ENCODE data around the gene SIPA1L3. TPM values are rescaled to one million over a fixed set of nuclear protein-coding genes. Genes with fewer than 3 reads are reported as not detected.

Gene SIPA1L3
- total RNA-seq, 4 donors from 2014 or later: 11.1 to 25.3 (median 14.5) TPM

- Histone ChIP-seq H3K4me3 (no peak overlapping the region), H3K4me1 (peaks cover 14 to 29% (median 22%) of the 10 kb centered on the region in 3 donors), H3K27me3 (peaks cover 12 to 100% (median 14%) of the 10 kb centered on the region in 4 donors), H3K9me3 (no peaks in the 10 kb centered on the region), H3K27ac (no peak overlapping the region), H3K36me3 (no peaks in the 10 kb centered on the region)
- TF ChIP-seq POLR2A (IDR thresholded peaks at IDR 0.05): no peak
- TF ChIP-seq CTCF (IDR thresholded peaks at IDR 0.05): no peak
- no peak for DNase-seq
- intact Hi-C loops (cut with DNase I): no loop called here
- WGBS, 2 donors: 43 to 51% methylated on average over 22 of the region's 24 CpGs
Measured at GRCh38 chr19:38213911-38214625, 307.1 kb downstream of the SIPA1L3 start.

GRCh38 chr19:38216785-38217641, 310.0 kb downstream of the SIPA1L3 start:
- TF ChIP-seq CTCF (IDR thresholded peaks at IDR 0.05): no peak
- no peak for TF ChIP-seq POLR2A (IDR thresholded peaks at IDR 0.05)
- no peak for DNase-seq
- intact Hi-C loops (cut with DNase I): no loop called here

GRCh38 chr19:38218204-38218603, 311.2 kb downstream of the SIPA1L3 start:
- H3K9me3 ChIP-seq: no peaks in the 10 kb centered on the region
- intact Hi-C loops (cut with DNase I): no loop called here
- WGBS, 2 donors: 100% methylated on average over 1 to 3 of the region's 3 CpGs
- H3K4me1 ChIP-seq: peaks cover 0 to 6% (median 0%) of the 10 kb centered on the region in 3 donors
- no peaks in the 10 kb centered on the region for H3K36me3 ChIP-seq
- H3K4me3 ChIP-seq: no peak overlapping the region
- TF ChIP-seq CTCF (IDR thresholded peaks at IDR 0.05) (no peak), POLR2A (IDR thresholded peaks at IDR 0.05) (no peak)
- DNase-seq: no peak
- H3K27me3 ChIP-seq: peaks cover 0 to 95% (median 5%) of the 10 kb centered on the region in 4 donors
- H3K27ac ChIP-seq: no peak overlapping the region

More at GRCh38 chr19:38216785-38217641, 310.0 kb downstream of the SIPA1L3 start:
- Histone ChIP-seq H3K4me1 (no peaks in the 10 kb centered on the region), H3K27me3 (peaks cover 0 to 95% (median under 1%) of the 10 kb centered on the region in 4 donors), H3K27ac (no peak overlapping the region), H3K36me3 (no peaks in the 10 kb centered on the region), H3K4me3 (no peak overlapping the region), H3K9me3 (no peaks in the 10 kb centered on the region)
- 57 to 64% methylated on average over 7 to 13 of the region's 26 CpGs for WGBS, 2 donors

GRCh38 chr19:38219221-38219620, 312.2 kb downstream of the SIPA1L3 start:
- Histone ChIP-seq H3K4me3 (no peak overlapping the region), H3K27ac (no peak overlapping the region), H3K36me3 (no peaks in the 10 kb centered on the region), H3K27me3 (peaks cover 0 to 95% (median 10%) of the 10 kb centered on the region in 4 donors), H3K9me3 (no peaks in the 10 kb centered on the region), H3K4me1 (peaks cover 4 to 13% (median 7%) of the 10 kb centered on the region in 3 donors)
- DNase-seq: no peak
- no peak for TF ChIP-seq POLR2A (IDR thresholded peaks at IDR 0.05)
- TF ChIP-seq CTCF (IDR thresholded peaks at IDR 0.05): no peak
- intact Hi-C loops (cut with DNase I): no loop called here
- WGBS, 2 donors: 86 to 94% methylated on average over 7 to 8 of the region's 10 CpGs

- TF ChIP-seq POLR2A (IDR thresholded peaks at IDR 0.05) (no peak), CTCF (IDR thresholded peaks at IDR 0.05) (no peak)
- Histone ChIP-seq H3K27me3 (peaks cover 0 to 95% (median 14%) of the 10 kb centered on the region in 4 donors), H3K9me3 (no peaks in the 10 kb centered on the region), H3K27ac (no peak overlapping the region), H3K4me1 (peaks cover 4 to 17% (median 8%) of the 10 kb centered on the region in 3 donors), H3K36me3 (no peaks in the 10 kb centered on the region), H3K4me3 (no peak overlapping the region)
- DNase-seq: no peak
- WGBS, 2 donors: 89 to 100% methylated on average over 3 to 6 of the region's 6 CpGs
- intact Hi-C loops (cut with DNase I): no loop called here
Measured at GRCh38 chr19:38221421-38221820, 314.4 kb downstream of the SIPA1L3 start.
